ENCODE measurements around the gene TRABD2B. TPM values are rescaled to one million over a fixed set of nuclear protein-coding genes. Genes with fewer than 3 reads are reported as not detected.

TRABD2B gene
- total and polyA plus RNA-seq, 2 of the 13 experiments (the other 11 are each of a cell fraction or from before 2014, with no cell fraction given) = 0.04 TPM; not detected in 1

GRCh38 chr1:47840393-47841190, 156.6 kb downstream of the TRABD2B start (continued):
- no peak for TF ChIP-seq ZSCAN20 (CRISPR knock-in tag; IDR thresholded peaks at IDR 0.05; ENCODE audit: borderline replicate concordance)
- TF ChIP-seq, protein P1, sequence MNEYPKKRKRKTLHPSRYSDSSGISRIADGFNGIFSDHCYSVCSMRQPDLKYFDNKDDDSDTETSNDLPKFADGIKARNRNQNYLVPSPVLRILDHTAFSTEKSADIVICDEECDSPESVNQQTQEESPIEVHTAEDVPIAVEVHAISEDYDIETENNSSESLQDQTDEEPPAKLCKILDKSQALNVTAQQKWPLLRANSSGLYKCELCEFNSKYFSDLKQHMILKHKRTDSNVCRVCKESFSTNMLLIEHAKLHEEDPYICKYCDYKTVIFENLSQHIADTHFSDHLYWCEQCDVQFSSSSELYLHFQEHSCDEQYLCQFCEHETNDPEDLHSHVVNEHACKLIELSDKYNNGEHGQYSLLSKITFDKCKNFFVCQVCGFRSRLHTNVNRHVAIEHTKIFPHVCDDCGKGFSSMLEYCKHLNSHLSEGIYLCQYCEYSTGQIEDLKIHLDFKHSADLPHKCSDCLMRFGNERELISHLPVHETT (CRISPR knock-in tag; conservative IDR thresholded peaks at IDR 0.05) = no peak
- peak; percentile 51; the same call in 1 of the 2 replicates for TF ChIP-seq HOMEZ (CRISPR knock-in tag; IDR thresholded peaks at IDR 0.05; ENCODE audit: low read depth)
- TF ChIP-seq, protein P2, sequence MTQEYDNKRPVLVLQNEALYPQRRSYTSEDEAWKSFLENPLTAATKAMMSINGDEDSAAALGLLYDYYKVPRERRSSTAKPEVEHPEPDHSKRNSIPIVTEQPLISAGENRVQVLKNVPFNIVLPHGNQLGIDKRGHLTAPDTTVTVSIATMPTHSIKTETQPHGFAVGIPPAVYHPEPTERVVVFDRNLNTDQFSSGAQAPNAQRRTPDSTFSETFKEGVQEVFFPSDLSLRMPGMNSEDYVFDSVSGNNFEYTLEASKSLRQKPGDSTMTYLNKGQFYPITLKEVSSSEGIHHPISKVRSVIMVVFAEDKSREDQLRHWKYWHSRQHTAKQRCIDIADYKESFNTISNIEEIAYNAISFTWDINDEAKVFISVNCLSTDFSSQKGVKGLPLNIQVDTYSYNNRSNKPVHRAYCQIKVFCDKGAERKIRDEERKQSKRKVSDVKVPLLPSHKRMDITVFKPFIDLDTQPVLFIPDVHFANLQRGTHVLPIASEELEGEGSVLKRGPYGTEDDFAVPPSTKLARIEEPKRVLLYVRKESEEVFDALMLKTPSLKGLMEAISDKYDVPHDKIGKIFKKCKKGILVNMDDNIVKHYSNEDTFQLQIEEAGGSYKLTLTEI (CRISPR knock-in tag; conservative IDR thresholded peaks at IDR 0.05) = no peak
- no peak for TF ChIP-seq DNMT3B (CRISPR knock-in tag; conservative IDR thresholded peaks at IDR 0.05)
- TF ChIP-seq HNF4G (IDR thresholded peaks at IDR 0.05; ENCODE audit: borderline replicate concordance, low read depth, low read length) = peak; percentile 57; the same call in 1 of the 2 replicates
- TF ChIP-seq HNF4G (CRISPR knock-in tag; IDR thresholded peaks at IDR 0.05; ENCODE audit: borderline replicate concordance, low read depth) = peak; percentile 50; the same call in 1 of the 2 replicates
- peak; percentile 52; the same call in 1 of the 2 replicates for TF ChIP-seq DPF2 (CRISPR knock-in tag; IDR thresholded peaks at IDR 0.05; ENCODE audit: borderline replicate concordance, low read depth)
- no peak for TF ChIP-seq ZNF253 (CRISPR knock-in tag; IDR thresholded peaks at IDR 0.05; ENCODE audit: borderline replicate concordance)
- TF ChIP-seq TRIM24 (CRISPR knock-in tag; IDR thresholded peaks at IDR 0.05) = no peak
- TF ChIP-seq ZFP82 (CRISPR knock-in tag; IDR thresholded peaks at IDR 0.05; ENCODE audit: borderline replicate concordance) = no peak
- no peak for TF ChIP-seq NCOA5 (CRISPR knock-in tag; IDR thresholded peaks at IDR 0.05)
- TF ChIP-seq NFYB (CRISPR knock-in tag; IDR thresholded peaks at IDR 0.05) = no peak
- TF ChIP-seq ZNF549 (CRISPR knock-in tag; IDR thresholded peaks at IDR 0.05) = no peak
- no peak for TF ChIP-seq RBAK (CRISPR knock-in tag; IDR thresholded peaks at IDR 0.05)
- no peak for TF ChIP-seq ZNF232 (CRISPR knock-in tag; IDR thresholded peaks at IDR 0.05; ENCODE audit: borderline replicate concordance)
- no peak for TF ChIP-seq SNAPC2 (CRISPR knock-in tag; IDR thresholded peaks at IDR 0.05)
- TF ChIP-seq ZNF567 (CRISPR knock-in tag; IDR thresholded peaks at IDR 0.05; ENCODE audit: borderline replicate concordance) = no peak
- no peak for TF ChIP-seq ZNF44 (CRISPR knock-in tag; IDR thresholded peaks at IDR 0.05)
- no peak for TF ChIP-seq ZNF530 (CRISPR knock-in tag; IDR thresholded peaks at IDR 0.05; ENCODE audit: low read depth)
- 0 out of 2 replicates have a peak, but pooled peaks have one; percentile 38 for TF ChIP-seq ZSCAN21 (CRISPR knock-in tag; IDR thresholded peaks at IDR 0.05; ENCODE audit: borderline replicate concordance)
- peak; percentile 81; the same call in 1 of the 2 replicates for TF ChIP-seq RXRA (CRISPR knock-in tag; IDR thresholded peaks at IDR 0.05)
- no peak for TF ChIP-seq THAP7 (CRISPR knock-in tag; IDR thresholded peaks at IDR 0.05)
- no peak for TF ChIP-seq NFE2 (CRISPR knock-in tag; IDR thresholded peaks at IDR 0.05)
